ENCODE results near the gene APOC1.

The APOC1 gene

DNA sequence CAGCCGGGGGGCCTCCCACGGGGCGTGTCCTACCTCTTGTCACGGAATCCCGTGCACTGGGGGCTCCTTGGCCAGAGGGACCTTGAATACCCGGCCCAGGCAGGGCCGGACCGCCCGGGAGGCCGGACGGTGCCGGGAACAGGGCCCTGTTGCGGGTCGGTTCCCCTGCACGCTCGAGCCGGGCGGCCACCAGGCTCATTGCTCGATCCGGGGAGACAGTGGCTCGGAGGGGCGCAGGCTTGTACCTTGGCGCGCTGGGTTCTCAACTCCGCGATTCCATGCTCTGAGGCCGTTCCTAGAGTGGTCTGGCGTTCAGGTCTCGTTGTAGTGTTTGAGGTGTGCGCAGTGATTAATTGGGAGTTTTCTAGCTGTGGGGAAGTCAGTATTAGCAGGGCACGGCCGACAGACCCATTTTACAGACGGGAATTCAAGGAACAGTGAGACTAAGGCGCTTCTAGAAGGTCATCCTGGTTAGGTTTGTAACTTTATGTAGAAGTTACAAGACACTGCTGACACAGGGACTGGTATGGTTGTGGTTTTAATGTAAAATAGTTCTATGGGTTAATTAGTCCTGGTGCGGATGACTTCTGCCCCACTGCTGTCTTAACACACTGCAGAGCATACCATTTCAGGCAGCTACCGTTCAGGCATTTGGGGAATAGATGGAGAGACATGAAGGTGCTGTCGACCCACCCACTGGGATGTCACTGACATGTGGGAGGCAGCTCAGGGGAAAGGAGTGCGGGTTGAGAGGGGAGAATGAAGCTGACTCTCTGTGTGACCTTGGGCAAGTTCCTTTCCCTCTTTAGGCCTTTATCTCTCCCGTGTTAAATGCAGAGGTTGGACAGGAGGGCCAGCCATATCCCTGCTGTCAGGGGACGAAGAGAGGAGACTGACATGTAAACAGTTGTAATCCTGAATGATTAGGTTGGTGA is 41.4 kb downstream of the APOC1 start:
- in situ Hi-C loops (cut with HindIII; ENCODE audit: low sequenced_read_pairs) = no loop called here

DNA sequence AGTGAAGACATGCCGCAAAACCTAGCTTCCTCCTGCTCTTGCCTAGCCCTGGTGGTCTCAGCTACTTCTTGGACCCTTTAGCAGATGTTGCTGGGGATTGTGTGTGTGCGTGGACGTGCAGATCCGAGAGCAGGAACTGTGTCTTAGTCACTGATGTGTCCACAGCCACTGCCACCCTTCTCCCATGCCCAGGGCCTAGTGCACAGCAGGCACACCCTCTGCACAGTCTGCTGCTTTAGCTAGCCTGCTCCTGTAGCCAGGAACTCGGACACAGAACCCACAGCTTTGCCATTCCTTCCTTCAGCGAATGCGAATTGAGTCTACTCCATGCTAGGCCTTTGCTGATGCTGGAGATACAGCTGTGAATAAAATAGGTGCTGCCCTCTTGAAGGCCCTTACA is 43.1 kb downstream of the APOC1 start:
- in situ Hi-C loops (cut with HindIII; ENCODE audit: low sequenced_read_pairs) = no loop called here

DNA sequence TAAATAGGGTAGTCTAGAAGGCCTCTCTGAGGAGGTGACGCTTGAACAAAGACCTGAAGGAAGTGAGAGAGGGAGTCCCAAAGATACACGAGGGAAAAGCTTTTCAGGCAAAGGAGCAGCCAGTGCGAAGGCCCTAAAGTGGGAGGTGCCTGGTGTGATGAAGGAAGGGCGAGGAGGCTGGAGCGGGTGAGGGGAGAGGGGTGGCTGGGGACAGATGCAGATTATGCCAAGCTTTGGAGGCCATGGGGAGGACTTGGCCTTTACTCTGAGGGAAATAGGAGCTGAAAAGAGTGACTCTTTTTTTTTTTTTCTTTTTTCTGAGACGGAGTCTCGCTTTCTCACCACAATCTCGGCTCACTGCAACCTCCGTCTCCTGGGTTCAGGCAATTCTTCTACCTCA is 43.7 kb downstream of the APOC1 start:
- in situ Hi-C loops (cut with HindIII; ENCODE audit: low sequenced_read_pairs) = no loop called here

DNA sequence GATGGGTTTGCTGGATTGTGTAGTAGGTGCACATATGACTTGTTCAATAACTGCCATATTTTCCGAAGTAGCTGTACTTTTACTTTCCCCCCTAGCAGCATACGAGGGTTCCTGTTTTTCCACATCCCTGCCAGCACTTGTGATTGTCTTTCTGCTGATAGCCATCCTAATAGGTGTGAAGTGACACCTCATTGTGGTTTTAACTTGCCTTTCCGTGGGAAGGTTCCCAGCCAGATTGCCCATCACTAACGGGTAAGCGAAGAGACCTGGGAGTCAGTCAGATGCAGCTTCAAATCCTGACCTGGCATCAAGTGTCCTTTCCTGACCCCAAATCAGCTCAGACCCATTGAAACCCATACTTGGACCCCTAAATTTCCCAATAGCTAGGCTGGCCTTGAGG is 45.3 kb downstream of the APOC1 start:
- in situ Hi-C loops (cut with HindIII; ENCODE audit: low sequenced_read_pairs) = no loop called here

DNA sequence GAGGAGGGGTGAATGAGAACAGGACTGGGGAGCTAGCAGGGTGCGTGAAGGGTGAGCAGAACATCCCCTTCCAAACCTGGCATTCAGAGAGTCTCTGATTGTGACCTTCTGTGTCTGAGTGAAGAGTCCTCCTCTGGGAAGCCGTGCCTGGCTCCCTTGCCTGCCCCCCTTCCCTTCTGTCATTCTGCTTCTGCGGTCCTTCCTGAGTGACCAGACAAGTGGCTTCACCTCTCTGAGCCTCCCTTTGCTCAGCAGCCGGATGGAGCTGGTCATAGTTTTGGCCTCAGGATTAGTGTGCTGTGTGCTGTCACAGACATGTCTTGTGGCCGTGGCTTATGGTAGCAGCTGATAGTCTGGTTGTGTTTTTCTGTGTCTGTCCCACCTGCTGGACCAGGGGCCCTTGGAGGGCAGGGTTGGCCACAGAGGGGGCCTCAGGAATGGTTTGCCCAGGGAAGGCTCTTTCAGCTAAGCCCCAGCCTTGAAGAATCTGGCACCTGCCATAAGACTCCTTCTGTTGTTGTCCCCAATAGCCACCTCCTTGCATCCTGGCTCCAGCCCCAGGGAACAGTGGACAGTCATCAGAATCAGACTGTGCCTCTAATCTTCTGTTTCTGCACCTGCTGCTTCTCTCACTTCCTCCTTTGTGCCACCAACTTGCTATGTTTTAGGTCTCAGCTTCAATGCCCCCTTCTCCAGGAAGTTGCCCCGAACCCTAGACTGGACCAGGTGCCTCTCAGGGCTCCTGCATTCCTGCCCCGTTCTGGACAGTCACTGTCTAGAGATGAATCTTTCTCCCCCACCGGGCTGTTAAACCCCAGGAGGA is 46.7 kb downstream of the APOC1 start:
- in situ Hi-C loops (cut with HindIII; ENCODE audit: low sequenced_read_pairs) = no loop called here

DNA sequence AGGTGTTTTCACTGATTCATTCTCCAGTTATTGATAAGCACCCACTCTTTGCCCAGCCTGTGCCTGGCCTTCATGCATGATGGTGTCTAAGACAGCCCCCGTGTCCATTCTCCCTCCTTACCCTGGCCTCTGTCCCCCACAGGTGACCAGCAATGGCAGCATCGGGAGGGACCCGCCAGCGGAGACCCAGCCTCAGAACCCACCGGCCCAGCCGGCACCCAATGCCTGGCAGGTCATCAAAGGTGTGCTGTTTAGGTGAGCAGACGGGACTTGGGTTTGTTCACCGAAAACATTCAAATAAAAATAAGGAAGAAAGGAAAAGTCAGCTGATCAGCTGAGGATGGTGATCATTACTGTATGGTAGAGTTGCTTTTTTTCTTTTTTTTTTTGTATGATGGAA is 47.4 kb downstream of the APOC1 start:
- in situ Hi-C loops (cut with HindIII; ENCODE audit: low sequenced_read_pairs) = no loop called here

DNA sequence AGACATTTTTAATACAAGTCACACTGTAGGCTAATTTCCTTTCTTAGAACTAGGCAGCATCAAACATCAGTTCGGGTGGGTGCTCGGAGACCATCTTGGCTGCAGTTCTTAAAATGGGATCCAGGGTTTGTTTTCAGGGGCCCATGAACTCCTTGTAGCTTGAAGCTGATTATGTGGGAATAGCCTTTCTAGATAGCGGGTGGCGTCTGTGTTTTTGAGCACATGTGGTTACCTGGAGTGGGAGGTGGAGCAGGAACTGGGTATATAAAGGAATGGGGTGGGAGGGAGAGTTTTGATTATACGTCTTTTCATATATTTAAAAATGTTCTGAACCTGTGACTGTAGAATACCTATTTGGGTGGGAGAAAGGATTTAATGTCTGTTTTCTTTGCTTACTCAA is 53.7 kb downstream of the APOC1 start:
- in situ Hi-C loops (cut with HindIII; ENCODE audit: low sequenced_read_pairs) = no loop called here

DNA sequence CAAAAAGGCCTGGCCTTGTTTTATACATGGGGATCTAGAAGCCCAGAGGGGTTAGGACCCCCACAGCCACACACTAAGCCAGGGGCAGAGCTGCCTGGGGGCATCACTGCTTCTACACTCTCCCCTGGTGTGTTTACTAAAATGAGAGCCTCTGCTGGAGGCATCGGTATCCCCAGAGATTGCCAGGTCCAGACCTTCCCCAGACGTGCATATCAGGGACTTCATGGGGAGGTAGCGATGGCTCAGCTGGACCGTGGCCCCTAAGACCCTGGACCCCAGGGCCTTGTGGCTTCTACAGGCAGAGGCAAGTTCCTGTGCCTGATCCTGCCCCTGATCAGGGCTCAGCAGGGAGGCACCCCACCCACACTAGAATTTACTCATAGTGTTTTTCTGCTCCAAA is 54.3 kb downstream of the APOC1 start:
- in situ Hi-C loops (cut with HindIII; ENCODE audit: low sequenced_read_pairs) = no loop called here
